ENCODE results near the gene GZMA. TPM values are rescaled to one million over a fixed set of nuclear protein-coding genes. Genes with fewer than 3 reads are reported as not detected.
A peak's percentile ranks its signal among the peaks of the same experiment; 100 is the strongest.

GZMA gene
- total RNA-seq, 1 donor from 2014 or later = not detected

DNA sequence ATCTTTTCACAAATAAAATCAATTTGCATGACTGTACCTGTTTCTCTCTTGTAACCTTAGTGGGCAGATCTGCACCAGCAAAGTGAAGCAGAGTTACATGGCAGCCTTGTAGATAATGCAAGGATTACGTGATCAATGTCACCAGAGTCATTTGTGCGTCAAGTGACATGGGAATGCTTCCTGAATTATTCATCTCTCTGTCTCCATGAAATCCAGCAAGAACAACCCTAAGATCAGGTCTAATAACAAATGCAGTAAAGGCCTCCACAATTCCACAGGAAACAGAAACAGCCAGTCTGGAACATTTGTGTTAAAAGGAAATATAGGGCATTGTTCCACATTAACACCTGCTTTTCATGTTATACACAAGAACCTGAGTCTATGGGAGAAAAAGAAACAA, 7.8 kb downstream of the GZMA start:
- no peak for DNase-seq

DNA sequence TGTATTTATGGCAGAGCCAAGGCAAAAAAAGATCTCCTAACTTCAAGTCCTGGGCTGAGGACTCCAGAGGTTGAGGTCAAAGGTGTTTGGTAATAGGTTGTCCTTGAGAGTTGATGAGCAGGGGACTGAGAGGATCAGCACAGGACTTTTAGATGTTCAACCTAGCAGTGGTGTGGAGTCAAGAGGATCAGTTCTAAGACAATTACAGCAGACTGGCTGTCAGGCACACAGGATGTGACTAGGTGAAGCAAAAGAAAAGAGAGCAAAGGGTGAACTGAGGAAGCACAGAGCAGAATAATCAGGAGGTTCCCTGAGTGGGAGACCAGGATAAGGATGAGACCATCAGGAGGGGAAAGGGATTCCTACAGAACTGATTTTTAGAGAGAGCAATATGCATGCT, 10.9 kb downstream of the GZMA start:
- DNase-seq = no peak

DNA sequence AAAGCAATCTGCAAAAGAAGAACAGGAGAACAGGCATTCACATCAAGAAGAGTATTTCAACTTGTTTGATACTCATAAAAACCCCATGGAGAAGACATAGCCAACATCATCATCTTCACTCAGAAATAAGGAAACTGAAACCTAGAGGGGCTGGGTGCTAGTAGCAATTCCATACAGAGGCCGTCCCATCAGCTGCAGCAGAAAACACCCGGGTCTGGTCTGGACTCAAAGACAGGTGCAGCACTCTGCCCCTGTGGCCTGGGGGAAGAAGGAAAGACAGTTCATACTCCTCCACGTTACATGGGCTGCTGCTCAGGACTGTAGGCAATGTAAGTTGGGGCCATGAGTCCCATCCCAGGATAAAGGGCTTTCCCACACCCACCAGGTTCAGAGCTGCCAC, 11.6 kb downstream of the GZMA start:
- no peak for DNase-seq

DNA sequence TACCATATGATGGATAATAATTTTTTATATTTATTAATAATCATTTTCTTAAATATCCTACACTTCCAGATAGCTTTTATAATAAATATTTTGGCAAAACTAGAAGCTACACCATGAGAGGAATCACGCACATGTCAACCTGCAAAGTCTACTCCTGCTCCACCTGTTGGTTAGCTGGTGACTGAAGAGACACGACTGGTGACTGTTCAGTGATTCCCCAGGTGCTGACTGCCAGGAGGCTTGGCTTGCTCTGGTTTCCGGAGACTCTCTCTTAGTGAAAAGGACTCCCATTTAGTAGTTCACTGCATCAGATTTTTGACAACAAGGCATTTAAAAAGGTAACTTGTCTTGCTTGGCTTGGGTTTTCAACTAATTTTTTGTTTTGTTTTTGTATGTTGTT, 20.9 kb downstream of the GZMA start:
- no peak for DNase-seq

DNA sequence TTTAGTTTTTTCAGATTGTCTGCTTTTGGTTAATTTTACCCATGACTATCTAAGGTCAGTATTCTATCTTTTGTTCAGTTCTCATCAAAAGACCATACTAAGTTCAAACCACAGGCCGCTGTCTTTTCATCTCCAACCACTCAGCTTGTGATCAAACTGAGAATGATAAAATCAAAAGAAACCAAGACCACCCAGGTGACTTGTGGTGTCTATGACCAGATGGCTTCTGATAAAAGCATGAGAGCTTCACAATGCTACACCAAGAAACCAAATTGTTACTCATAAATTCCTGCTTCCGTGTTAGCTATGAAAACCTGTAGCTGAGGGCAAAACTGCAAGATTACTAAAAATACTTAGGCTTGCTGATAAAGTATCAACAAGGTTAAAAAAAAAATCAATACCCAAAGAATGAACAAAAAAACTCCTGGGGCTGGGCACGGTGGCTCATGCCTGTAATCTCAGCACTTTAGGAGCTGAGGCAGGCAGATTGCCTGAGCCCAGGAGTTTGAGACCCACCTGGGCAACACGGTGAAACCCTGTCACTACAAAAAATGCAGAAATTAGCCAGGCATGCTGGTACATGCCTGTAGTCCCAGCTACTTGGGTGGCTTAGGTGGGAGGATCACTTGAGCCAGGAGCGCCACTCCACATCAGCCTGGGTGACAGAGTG, 31.7 kb downstream of the GZMA start:
- no peak for DNase-seq

DNA sequence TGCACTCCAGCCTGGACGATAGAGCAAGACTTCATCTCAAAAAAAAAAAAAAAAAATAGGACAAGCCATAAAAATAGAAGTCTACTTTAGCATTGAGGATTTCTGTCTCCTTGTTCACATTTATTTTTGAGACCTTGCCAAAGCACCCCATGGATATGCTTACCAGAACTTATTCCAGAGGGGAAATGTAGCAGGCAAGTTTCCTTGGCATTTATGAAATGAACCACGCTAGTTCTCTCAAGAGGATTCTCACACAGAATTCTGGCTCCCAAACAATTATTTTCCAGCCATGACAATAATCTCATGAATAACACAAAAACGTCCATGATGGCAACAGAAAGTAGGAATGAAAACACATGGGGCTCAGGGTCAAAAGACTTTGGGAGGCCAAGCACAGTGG, 34.1 kb downstream of the GZMA start:
- DNase-seq = no peak

DNA sequence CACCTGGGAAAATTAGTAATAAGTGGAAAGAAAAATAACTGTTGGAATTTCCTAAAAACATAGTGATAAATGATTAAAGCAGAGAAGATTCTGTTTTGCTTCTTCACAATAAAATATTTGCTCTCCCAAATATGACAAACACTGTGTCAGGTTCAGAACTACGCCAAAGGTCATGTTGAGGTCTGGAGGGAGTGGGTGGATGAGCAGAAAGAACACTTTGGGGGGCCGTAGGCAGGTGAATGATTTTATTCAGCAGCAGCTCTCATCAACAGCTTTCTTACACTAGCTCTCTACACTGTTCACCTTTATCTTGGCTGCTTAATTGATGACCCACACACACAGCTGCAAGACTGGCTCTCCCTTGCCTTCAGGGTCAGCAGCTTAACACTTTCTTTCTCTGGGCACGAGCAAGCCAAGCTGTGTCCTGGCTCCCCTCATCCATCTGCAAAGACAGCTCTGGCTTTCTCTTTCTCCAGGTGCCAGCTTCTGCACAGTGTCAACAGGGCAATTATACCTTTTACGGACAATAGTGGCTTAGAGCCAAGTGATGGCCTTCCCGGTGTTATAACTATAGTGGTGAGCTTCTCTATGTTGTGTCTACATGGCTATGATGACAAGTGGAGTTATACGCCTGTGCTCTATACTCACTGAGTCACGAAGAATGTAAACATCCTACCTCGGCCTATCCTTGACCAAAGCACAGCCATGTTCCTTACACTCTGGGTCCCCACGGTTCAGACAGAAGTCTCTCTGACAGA, 38.6 kb downstream of the GZMA start:
- DNase-seq = no peak

DNA sequence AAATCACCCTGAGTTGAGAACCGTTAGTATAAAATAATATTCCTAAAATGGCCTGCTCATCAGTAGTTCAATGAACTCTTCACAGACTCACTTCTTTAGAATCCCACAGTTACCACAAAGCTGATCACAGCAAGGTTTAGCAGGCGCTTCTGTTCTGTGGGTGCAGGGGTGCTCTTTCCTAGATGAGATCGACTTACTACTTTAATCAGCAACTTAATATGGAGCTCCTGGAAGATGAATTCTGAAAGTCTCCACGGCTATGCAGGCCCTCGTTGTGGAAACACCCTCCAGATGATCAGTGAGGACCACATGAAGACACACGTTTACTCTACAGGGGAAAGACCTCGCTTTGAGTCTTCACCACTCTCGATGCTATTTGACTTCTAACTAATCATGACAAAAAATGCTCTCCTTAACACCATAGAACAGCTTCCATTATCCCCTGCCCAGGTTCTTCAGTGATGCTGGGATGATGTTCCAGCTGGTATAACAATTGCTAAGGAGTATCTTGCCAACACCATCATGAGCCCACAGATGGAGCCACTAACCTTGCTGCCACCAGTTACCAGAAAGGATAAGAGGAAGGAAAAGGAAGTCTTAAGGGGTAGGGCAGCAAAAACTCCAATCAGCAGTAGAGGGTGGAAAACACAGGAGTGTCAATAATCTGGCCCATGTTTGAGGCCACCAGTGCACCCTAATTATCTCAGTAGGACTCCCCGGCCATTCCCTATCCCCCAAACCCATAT, 39.7 kb downstream of the GZMA start:
- DNase-seq = no peak

DNA sequence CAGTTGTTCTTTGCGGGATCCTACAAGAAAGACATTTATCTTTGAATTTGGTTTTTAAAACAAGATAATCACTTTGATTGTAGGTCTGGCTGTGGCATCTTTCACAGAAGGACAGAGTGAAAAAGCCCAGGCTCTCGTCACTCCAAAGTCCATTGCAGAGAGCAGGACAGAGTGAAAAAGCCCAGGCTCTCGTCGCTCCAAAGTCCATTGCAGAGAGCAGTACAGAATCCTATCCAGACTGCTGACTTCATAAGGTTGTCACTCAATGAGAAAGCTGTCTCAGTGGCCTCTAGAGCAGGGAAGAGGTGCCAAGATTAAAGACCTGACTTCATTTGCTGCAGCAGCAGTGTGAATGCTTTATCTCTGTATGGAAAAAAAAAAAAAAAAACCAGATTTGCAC, 41.2 kb downstream of the GZMA start:
- no peak for DNase-seq

DNA sequence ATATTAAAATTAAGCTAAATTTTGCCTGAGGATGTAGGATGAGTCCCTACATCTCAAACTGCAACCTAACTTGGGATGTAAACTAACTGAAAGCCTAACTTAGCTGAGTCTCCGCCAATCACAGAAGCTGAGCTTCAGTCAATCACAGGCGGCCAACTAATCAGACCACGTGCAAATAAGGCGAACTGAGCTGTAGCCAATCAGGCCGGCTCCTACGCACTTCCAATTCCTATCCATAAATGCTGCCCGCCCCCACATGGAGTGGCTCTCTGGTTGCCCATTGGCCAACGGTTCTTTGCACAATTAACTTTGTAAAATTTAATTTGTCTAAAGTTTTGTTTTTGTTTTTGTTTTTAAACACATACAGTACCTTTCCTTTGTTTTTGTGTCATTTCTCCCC, 43.6 kb downstream of the GZMA start:
- no peak for DNase-seq

DNA sequence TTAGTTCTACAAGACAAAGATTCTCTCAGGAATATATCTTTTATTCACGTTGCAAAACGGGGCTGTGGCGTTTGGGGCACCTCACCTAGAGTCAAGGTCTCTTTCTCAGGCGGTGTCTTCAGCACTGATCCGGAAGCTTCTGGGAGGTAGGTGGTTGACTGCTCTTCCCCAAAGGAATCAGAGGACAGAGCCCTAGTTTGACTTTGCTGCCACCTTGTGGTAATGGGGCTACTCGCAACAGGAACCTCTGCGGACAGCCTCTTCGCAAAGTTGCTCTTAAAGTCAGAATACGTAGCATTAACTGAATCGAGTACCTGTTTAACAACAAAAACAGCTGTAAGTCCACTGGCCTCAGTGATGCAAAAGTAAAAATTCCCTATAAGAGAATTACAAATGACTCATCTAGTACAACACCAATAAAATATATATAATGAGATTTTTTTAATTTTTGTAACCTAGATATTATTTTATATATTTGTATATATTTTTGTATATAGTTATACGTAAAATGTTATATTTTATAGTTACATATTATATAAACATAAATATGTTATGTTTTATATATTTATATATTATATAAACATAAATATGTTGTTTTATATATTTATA, 44.2 kb downstream of the GZMA start:
- peak; percentile 40 for DNase-seq

DNA sequence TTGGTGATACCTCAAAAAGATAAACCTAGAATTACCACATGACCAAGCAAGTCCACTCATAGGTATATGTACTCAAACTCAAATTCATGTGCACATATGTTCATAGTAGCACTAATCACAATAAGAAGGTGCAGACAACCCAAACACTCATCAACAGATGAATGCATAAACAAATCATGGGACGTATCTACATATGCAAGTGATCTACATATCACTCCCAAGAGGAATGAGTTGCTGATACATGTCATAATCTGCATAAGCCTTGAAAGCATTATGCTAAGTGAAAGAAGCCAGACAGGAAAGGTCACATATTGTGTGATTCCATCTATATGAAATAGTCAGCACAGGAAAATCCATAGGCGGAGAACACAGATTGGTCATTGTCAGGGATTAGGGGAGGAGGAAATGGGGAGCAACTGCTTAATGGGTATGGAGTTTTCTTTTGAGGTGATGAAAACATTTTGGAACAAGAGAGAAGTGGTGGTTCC, 46.9 kb downstream of the GZMA start:
- no peak for DNase-seq

DNA sequence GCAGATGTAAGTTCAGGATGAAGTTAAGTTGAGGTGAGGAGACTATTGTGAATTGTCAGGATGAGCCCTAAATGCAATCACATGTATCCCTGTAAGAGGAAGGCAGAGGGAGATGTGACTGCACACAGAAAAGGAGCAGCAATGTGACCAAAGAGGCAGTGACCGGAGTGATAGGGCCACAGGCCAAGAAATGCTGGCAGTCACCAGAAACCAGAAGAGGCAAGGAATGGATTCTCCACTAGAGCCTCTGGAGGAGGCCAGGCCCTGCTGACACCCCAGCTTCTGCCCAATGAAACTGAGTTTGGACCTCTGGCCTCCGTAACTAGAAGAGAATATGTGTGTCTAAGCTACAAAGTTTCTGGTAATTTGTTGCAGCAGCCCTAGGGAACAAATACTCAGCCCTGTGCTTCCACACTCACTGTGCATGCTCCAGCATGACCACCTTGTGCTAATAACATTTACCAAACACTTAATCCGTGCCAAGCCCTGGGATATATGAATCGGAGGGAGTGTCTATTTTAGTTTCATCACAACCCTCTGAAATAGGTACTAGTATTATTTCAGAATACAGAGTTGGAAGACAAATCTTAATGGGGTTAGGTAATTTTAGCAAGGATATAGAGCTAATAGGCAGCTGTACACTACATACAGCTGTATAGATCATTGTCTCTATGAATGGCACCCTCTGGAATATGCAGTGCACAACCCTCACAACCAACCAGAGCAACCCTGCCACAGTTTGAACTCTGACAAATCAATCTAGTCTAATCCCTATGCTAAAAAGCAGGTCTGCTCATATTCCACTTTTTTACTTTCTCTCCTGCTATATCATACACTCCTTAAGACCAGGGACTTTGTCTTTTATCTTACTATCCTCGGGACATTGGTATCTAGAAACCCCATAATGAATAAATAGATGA, 49.7 kb downstream of the GZMA start:
- DNase-seq = no peak

DNA sequence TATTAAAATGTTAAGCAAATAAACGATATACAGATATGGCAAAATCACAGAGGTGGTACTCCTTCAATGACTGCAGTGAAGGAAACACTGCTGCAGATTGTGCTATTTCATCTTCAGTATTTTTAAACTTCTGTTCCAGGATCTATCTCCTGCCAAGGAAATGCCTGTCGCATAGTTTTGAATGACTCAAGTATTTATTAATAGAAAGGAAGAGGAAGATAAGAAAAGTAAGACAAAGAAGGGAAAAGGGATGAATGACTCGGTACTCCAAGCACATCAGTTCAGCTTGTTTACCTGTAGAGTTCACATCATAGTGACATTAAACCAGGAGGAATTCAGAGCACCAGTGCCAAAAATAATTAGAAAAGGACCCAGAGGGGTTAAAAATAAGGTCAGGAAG, 52.4 kb downstream of the GZMA start:
- DNase-seq = no peak

Other genes with a start within 250 kb of the GZMA start
- 0.47 TPM for gene ESM1, start 117.1 kb upstream of the GZMA start, total RNA-seq
- gene GZMK, start 78.4 kb upstream of the GZMA start, total RNA-seq = not detected
- 4.4 TPM for gene GPX8, start 57.5 kb downstream of the GZMA start, total RNA-seq
- 0.78 TPM for gene CDC20B, start 70.5 kb downstream of the GZMA start, total RNA-seq
- not detected for gene MCIDAS, start 124.7 kb downstream of the GZMA start, total RNA-seq
- gene CCNO, start 131.0 kb downstream of the GZMA start, total RNA-seq = 0.16 TPM
- 61.8 TPM for gene DHX29, start 205.0 kb downstream of the GZMA start, total RNA-seq
- gene MTREX, start 205.3 kb downstream of the GZMA start, total RNA-seq = 118 TPM